ENCODE results near the gene POTEI.
"Not testable (repeated sequence)": the region's sequence is repeated elsewhere in the genome, so short reads cannot be mapped to it uniquely, and the experiment has no call there.

Gene POTEI

GRCh38 chr2:130520992-130521391 is 11.9 kb upstream of the POTEI start, which contains the start of gene CFC1B:
CFC1B (plus strand) TSS chr2:130521222; CDS start chr2:130521485, 263 bp downstream.
- not testable (repeated sequence) for H3K9me3 Mint-ChIP-seq; H3K27me3 Mint-ChIP-seq (ENCODE audit: low read depth); H3K36me3 Mint-ChIP-seq (ENCODE audit: low read depth); H3K4me1 Mint-ChIP-seq (ENCODE audit: low read depth); H3K4me3 Mint-ChIP-seq; H3K27ac Mint-ChIP-seq

DNA sequence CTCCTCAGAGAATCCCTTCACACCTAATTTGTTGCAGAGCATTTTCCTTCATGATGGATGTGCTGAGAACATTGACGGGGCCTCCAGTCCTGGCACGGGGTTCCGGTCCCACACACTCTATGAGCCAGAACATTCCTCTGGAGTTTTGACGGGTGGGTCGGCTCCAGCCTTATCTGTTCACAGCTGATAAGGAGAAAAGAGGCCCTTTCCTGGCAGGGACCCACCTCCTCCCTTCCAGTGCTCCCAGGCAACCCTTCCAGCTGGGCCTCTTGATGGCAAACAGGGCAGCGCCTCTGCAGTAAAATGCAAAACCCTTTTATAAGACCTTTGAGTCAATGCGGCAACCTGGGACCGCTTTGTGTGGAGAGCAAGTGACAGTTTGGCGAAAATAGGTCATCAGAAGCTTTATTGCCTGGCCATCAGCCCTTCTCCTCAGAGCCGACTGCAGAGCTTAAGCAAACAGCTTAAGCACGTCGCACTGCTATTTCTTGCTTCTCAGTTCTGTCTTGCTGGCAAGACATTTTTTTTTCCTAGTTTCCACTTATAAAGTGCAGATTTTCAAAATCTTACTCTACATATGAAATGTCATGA is 9.5 kb upstream of the POTEI start:
- not testable (repeated sequence) for H3K36me3 Mint-ChIP-seq (ENCODE audit: low read depth); H3K4me3 Mint-ChIP-seq; H3K9me3 Mint-ChIP-seq; H3K4me1 Mint-ChIP-seq (ENCODE audit: low read depth); H3K27ac Mint-ChIP-seq; H3K27me3 Mint-ChIP-seq (ENCODE audit: low read depth)

DNA sequence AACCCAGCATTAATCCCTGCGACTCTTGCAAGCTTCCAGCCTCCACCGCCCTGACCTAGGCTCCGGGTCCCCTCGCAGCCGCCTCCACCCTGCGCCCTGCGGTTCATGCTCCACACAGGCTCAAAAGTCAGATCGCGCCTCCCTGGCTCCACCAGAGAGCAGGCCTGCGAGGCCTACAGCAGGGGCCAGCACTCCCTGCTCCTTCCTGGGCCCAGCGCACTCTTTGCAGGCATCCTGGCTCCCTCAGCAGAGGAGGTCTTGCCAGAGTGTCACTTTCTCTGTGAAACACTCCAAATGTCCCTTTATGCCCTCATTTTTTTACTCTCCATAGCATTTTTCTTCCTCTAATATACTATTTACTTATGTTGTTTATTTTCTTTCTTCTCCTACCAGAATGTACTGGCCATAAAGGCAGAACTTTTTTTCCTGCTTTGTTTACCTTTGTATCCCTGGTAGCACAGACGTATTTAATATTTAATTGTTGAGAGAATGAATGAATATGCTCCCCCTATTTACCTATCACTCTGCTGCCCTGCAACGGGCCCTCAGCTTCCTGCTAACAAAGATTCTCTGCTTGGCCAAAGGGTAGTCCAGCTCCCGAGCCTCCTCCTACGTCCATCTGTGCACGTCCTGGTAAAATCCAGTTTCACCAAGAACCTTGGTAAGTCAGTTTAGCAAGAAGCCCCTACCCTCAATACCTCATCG is 2.8 kb upstream of the POTEI start:
- not testable (repeated sequence) for H3K27ac Mint-ChIP-seq

GRCh38 chr2:130510807-130511746 is 1.9 kb upstream of the POTEI start:
- not testable (repeated sequence) for H3K36me3 Mint-ChIP-seq (ENCODE audit: low read depth); H3K4me3 Mint-ChIP-seq; H3K27me3 Mint-ChIP-seq (ENCODE audit: low read depth); H3K4me1 Mint-ChIP-seq (ENCODE audit: low read depth); H3K9me3 Mint-ChIP-seq; H3K27ac Mint-ChIP-seq

More for the DNA sequence above, 2.8 kb upstream of the POTEI start:
- not testable (repeated sequence) for H3K9me3 Mint-ChIP-seq; H3K4me3 Mint-ChIP-seq; H3K4me1 Mint-ChIP-seq (ENCODE audit: low read depth); H3K36me3 Mint-ChIP-seq (ENCODE audit: low read depth); H3K27me3 Mint-ChIP-seq (ENCODE audit: low read depth)

DNA sequence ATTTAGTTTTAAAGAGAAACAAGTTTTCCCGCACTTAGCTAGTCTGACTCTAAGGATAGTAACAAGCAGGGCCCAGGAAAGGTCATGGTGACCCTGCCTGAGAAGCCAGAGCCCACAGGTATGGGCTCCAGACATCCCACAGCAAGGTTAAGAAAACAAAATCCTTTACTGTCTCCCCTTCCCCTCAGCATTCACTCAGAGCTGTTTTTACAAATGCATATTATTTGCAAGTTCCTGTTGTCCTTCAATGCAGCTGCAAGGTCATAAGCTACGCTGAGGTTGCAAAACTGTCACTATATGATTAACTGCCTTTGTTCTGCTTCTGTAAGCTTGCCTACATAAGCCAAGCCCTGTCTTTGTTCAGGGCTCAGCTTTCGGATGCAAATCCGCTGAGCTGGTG is 18.1 kb downstream of the POTEI start:
- H3K9me3 Mint-ChIP-seq: not testable (repeated sequence)

GRCh38 chr2:130455413-130455812 is 53.7 kb downstream of the POTEI start:
- H3K36me3 Mint-ChIP-seq (ENCODE audit: low read depth); H3K27me3 Mint-ChIP-seq (ENCODE audit: low read depth); H3K9me3 Mint-ChIP-seq; H3K4me1 Mint-ChIP-seq (ENCODE audit: low read depth); H3K27ac Mint-ChIP-seq; H3K4me3 Mint-ChIP-seq: not testable (repeated sequence)

More for the DNA sequence above, 18.1 kb downstream of the POTEI start:
- H3K4me3 Mint-ChIP-seq; H3K27ac Mint-ChIP-seq; H3K27me3 Mint-ChIP-seq (ENCODE audit: low read depth); H3K36me3 Mint-ChIP-seq (ENCODE audit: low read depth); H3K4me1 Mint-ChIP-seq (ENCODE audit: low read depth): not testable (repeated sequence)

- H3K36me3 Mint-ChIP-seq (ENCODE audit: low read depth); H3K27me3 Mint-ChIP-seq (ENCODE audit: low read depth); H3K9me3 Mint-ChIP-seq; H3K27ac Mint-ChIP-seq; H3K4me3 Mint-ChIP-seq; H3K4me1 Mint-ChIP-seq (ENCODE audit: low read depth): not testable (repeated sequence)
Measured at GRCh38 chr2:130454712-130455083, 54.4 kb downstream of the POTEI start.

- H3K27me3 Mint-ChIP-seq (ENCODE audit: low read depth); H3K36me3 Mint-ChIP-seq (ENCODE audit: low read depth); H3K27ac Mint-ChIP-seq; H3K4me1 Mint-ChIP-seq (ENCODE audit: low read depth); H3K9me3 Mint-ChIP-seq; H3K4me3 Mint-ChIP-seq: not testable (repeated sequence)
Measured at GRCh38 chr2:130453955-130454711, 55.0 kb downstream of the POTEI start.

DNA sequence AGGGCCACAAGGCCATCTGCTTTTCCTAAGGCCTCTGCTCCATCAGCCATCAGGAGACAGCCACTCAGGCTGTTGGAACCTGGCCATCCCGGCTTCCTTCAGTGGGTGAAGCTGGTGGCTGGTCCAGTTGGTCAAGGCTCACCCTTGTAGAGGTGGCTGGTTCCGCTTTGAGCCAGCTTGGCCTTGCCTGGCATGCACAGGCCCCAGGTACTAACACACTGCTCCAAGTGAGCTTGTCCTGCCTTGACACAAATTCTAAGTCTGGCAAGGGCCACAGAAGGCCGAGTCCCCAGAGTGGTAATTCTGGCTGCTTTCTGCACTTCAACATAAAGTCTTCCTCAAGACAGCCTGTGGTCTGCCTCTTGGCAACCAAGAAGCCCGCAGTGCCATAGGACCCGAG is 56.2 kb downstream of the POTEI start:
- H3K36me3 Mint-ChIP-seq (ENCODE audit: low read depth); H3K27ac Mint-ChIP-seq; H3K4me1 Mint-ChIP-seq (ENCODE audit: low read depth); H3K27me3 Mint-ChIP-seq (ENCODE audit: low read depth); H3K4me3 Mint-ChIP-seq; H3K9me3 Mint-ChIP-seq: not testable (repeated sequence)

DNA sequence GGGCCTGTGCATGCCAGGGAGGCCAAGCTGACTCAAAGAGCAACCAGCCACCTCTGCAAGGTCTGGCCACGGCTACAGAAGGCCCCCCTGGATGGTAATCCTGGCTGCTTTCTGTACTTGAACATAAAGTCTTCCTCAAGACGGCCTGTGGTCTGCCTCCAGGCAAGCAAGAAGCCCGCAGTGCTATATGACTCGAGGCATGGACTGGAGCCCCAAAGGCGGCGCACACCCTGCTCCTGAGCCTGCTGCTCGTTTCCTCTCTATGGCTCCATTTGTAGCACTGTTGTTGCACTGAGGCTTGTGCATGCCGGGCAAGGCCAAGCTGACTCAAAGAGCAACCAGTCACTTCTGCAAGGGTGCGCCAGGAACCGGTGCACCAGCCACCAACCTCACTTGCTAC is 57.3 kb downstream of the POTEI start:
- H3K36me3 Mint-ChIP-seq (ENCODE audit: low read depth); H3K9me3 Mint-ChIP-seq; H3K27me3 Mint-ChIP-seq (ENCODE audit: low read depth); H3K27ac Mint-ChIP-seq; H3K4me1 Mint-ChIP-seq (ENCODE audit: low read depth); H3K4me3 Mint-ChIP-seq: not testable (repeated sequence)

GRCh38 chr2:130451278-130451677 is 57.9 kb downstream of the POTEI start:
- not testable (repeated sequence) for H3K4me1 Mint-ChIP-seq (ENCODE audit: low read depth); H3K4me3 Mint-ChIP-seq; H3K36me3 Mint-ChIP-seq (ENCODE audit: low read depth); H3K9me3 Mint-ChIP-seq; H3K27me3 Mint-ChIP-seq (ENCODE audit: low read depth); H3K27ac Mint-ChIP-seq

DNA sequence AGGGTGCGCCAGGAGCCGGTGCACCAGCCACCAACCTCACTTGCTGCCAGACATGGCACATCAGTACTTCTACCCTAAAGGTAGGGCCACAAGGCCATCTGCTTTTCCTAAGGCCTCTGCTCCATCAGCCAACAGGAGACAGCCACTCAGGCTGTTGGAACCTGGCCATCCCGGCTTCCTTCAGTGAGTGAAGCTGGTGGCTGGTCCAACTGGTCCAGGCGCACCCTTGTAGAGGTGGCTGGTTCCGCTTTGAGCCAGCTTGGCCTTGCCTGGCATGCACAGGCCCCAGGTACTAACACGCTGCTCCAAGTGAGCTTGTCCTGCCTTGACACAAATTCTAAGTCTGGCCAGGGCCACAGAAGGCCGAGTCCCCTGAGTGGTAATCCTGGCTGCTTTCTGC is 58.8 kb downstream of the POTEI start:
- H3K36me3 Mint-ChIP-seq (ENCODE audit: low read depth); H3K4me3 Mint-ChIP-seq; H3K9me3 Mint-ChIP-seq; H3K27me3 Mint-ChIP-seq (ENCODE audit: low read depth); H3K27ac Mint-ChIP-seq; H3K4me1 Mint-ChIP-seq (ENCODE audit: low read depth): not testable (repeated sequence)

DNA sequence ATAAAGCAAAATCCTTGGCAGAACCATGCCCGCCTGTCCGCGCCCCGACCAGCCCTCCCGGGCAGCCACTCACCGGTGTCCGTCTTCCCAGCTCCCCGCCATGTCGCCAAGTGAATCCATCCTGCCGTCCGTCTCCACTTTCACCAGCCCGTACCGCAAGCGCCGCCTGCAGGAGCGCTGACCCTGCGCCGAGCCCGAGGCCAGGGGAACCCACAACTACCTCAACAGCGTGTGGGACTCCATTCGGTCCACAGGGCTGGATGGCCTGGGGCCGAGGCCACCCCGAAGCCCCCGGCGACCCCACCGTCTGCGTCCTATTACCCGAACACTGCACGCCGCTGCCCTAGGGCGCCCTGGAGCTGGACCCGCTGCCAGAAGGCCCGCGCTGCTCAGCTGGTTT is 81.5 kb downstream of the POTEI start:
- H3K27ac Mint-ChIP-seq; H3K9me3 Mint-ChIP-seq; H3K4me3 Mint-ChIP-seq; H3K4me1 Mint-ChIP-seq (ENCODE audit: low read depth); H3K36me3 Mint-ChIP-seq (ENCODE audit: low read depth): not testable (repeated sequence)
- H3K27me3 Mint-ChIP-seq (ENCODE audit: low read depth): peaks cover 19% of the 10 kb centered on the region

DNA sequence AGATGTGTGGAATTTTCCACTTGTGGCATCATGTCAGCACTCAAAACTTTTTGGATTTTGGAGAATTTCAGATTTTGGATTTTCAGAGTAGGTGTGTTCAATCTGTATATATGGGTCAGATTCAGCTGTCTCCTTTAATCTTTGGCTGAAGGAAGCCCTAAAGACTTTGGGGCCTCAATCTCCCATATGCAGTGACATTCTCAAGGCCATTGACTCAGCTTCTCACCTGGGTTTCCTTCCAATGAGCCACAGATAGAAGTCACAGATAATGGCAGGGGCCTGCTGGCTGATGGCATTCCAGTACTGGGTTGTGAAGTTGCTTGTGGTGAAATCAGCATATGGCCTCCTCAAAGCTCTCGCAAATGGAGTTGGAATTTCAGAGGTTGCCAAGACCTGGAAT is 90.3 kb downstream of the POTEI start:
- not testable (repeated sequence) for H3K4me3 Mint-ChIP-seq; H3K4me1 Mint-ChIP-seq (ENCODE audit: low read depth); H3K9me3 Mint-ChIP-seq; H3K27me3 Mint-ChIP-seq (ENCODE audit: low read depth); H3K27ac Mint-ChIP-seq; H3K36me3 Mint-ChIP-seq (ENCODE audit: low read depth)

DNA sequence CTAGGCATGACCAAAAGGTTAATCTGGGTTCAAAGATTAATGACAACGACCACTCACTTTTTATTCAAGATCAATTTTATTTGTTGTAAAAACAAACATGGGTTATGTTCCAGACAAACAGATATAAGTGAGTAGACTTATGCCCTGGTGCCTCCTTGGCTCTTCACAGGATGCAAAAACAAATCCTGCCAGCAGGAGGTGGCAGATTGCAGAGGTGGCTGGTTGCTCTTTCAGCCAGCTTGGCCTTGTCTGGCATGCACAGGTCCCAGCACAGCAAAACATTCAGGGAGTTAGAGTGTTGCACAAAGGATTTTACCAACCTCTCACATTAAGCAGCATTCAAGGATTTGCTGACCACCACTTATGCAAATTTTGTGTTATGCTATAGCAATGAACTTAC is 92.4 kb downstream of the POTEI start:
- H3K36me3 Mint-ChIP-seq (ENCODE audit: low read depth); H3K4me1 Mint-ChIP-seq (ENCODE audit: low read depth); H3K4me3 Mint-ChIP-seq: not testable (repeated sequence)

More for the DNA sequence above, 92.4 kb downstream of the POTEI start:
- not testable (repeated sequence) for H3K9me3 Mint-ChIP-seq; H3K27me3 Mint-ChIP-seq (ENCODE audit: low read depth); H3K27ac Mint-ChIP-seq
